GM23338 (cell line): ENCODE measurements around the gene USP31.

Source experiments
- CREB1 ChIP-seq: fragments of 250-450 bp; sonication (Bioruptor Pico); IDR thresholded peaks from 2 replicates; pipeline ENCODE4 v1.5.0; 2020; ENCODE audit warnings: low read depth, mild to moderate bottlenecking, moderate library complexity
- EZH2phosphoT487 ChIP-seq: fragments of 200-600 bp; sonication (generic); IDR thresholded peaks from one replicate; pipeline ENCODE4 v1.8.1; 2018; ENCODE audit warnings: antibody characterized with exemption; ENCODE audit not compliant: unreplicated experiment
- JUNB ChIP-seq: IDR thresholded peaks from one replicate; pipeline ENCODE4 v1.6.1; 2016; ENCODE audit warnings: antibody characterized with exemption; ENCODE audit not compliant: unreplicated experiment
- POLR2AphosphoS5 ChIP-seq: IDR thresholded peaks from 2 replicates; pipeline ENCODE4 v1.6.1; 2016; ENCODE audit warnings: antibody characterized with exemption, low read depth
- REST ChIP-seq: IDR thresholded peaks from one replicate; pipeline ENCODE4 v1.6.1; 2018; ENCODE audit warnings: antibody characterized with exemption; ENCODE audit not compliant: unreplicated experiment
- ZNF331 ChIP-seq: fragments of 250-450 bp; sonication (Bioruptor Pico); IDR thresholded peaks from 2 replicates; pipeline ENCODE4 v1.5.0; 2020; ENCODE audit warnings: low read depth, mild to moderate bottlenecking, moderate library complexity
- TF ChIP-seq, protein P1 (sequence below), 2 experiments: fragments of 200-600 bp in 1 of 2; sonication (generic) in 1 of 2; conservative IDR thresholded peaks; 2 replicates each; pipeline versions ENCODE4 v1.5.1 to v1.6.1; 2016 to 2017; ENCODE audit warnings: antibody characterized with exemption in 2 of 2, low read depth in 2 of 2, mild to moderate bottlenecking in 2 of 2, moderate library complexity in 1 of 2

GRCh38 chr16:23055481-23055880, 93.8 kb downstream of the USP31 start:
- TF ChIP-seq REST (no peak), CREB1 (CRISPR knock-in tag) (no peak), POLR2AphosphoS5 (no peak), ZNF331 (no peak), EZH2phosphoT487 (no peak), JUNB (no peak)
- TF ChIP-seq, protein P1, sequence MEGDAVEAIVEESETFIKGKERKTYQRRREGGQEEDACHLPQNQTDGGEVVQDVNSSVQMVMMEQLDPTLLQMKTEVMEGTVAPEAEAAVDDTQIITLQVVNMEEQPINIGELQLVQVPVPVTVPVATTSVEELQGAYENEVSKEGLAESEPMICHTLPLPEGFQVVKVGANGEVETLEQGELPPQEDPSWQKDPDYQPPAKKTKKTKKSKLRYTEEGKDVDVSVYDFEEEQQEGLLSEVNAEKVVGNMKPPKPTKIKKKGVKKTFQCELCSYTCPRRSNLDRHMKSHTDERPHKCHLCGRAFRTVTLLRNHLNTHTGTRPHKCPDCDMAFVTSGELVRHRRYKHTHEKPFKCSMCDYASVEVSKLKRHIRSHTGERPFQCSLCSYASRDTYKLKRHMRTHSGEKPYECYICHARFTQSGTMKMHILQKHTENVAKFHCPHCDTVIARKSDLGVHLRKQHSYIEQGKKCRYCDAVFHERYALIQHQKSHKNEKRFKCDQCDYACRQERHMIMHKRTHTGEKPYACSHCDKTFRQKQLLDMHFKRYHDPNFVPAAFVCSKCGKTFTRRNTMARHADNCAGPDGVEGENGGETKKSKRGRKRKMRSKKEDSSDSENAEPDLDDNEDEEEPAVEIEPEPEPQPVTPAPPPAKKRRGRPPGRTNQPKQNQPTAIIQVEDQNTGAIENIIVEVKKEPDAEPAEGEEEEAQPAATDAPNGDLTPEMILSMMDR (conservative IDR thresholded peaks at IDR 0.05; ENCODE audit: low read depth in 2 of 2): no peak
